CD4-positive, alpha-beta T cell (primary cell): Measurements from ENCODE around the gene MRPL44. TPM values are rescaled to one million over a fixed set of nuclear protein-coding genes. Genes with fewer than 3 reads are reported as not detected.

ENCODE experiments used
- ATAC-seq: fragments of 200-7000 bp; cut with Tn5 transposase; one replicate; pipeline ENCODE4 v1.10.0; 2022; ENCODE audit warnings: mild to moderate bottlenecking; ENCODE audit not compliant: poor library complexity
- CTCF ChIA-PET: fragments of 350-600 bp; sonication (Branson Sonifier 250); formaldehyde crosslinking; loops from one replicate; lab custom pipeline; 2021; ENCODE audit warnings: antibody characterized with exemption, inconsistent platforms; lab: Charles Lee
- POLR2A ChIA-PET: fragments of 350-600 bp; sonication (Branson Sonifier 250); formaldehyde crosslinking; loops from one replicate; lab custom pipeline; 2021; ENCODE audit warnings: antibody characterized with exemption, inconsistent platforms; lab: Charles Lee
- DNase-seq, 14 experiments: peaks; one replicate each; pipeline ENCODE4 v3.0.0-alpha.2; 2013 to 2020; ENCODE audit warnings: mixed read lengths in 2 of 14
- H3K27ac ChIP-seq, 2 donors: one replicate each; pipeline versions ENCODE4 v1.5.1 to v1.7.0; 2013; ENCODE audit warnings: low read length in 2 of 2, low read depth in 1 of 2, mild to moderate bottlenecking in 1 of 2
- H3K27me3 ChIP-seq, 2 experiments: 1 replicate in 1 of 2; 2 replicates in 1 of 2; pipeline versions ENCODE4 v1.6.1 to v1.7.0; 2013; ENCODE audit warnings: low read length in 2 of 2, control low read depth in 1 of 2, mild to moderate bottlenecking in 1 of 2, moderate library complexity in 1 of 2; ENCODE audit not compliant: insufficient read depth in 2 of 2, control insufficient read depth in 1 of 2
- H3K36me3 ChIP-seq: one replicate; pipeline ENCODE4 v1.6.1; 2013; ENCODE audit warnings: low read length, control low read depth; ENCODE audit not compliant: insufficient read depth
- H3K4me1 ChIP-seq: one replicate; pipeline ENCODE4 v1.6.1; 2013; ENCODE audit warnings: low read length, control low read depth; ENCODE audit not compliant: insufficient read depth
- H3K4me3 ChIP-seq: one replicate; pipeline ENCODE4 v1.5.1; 2013; ENCODE audit warnings: mild to moderate bottlenecking, low read length, moderate library complexity
- H3K9me3 ChIP-seq, 2 experiments: 1 replicate in 1 of 2; 2 replicates in 1 of 2; pipeline versions ENCODE4 v1.6.1 to v1.7.0; 2013; ENCODE audit warnings: low read length in 2 of 2, mild to moderate bottlenecking in 2 of 2, control low read depth in 1 of 2, moderate library complexity in 1 of 2; ENCODE audit not compliant: control insufficient read depth in 1 of 2, insufficient read depth in 1 of 2
- H3K27ac Mint-ChIP-seq: one replicate; pipeline ENCODE4 v1.8.0; 2020; ENCODE audit warnings: mixed read lengths
- H3K27me3 Mint-ChIP-seq: one replicate; pipeline ENCODE4 v1.8.0; 2021; ENCODE audit warnings: mixed read lengths
- H3K36me3 Mint-ChIP-seq: one replicate; pipeline ENCODE4 v1.8.0; 2021; ENCODE audit warnings: low read depth, mixed read lengths
- H3K4me1 Mint-ChIP-seq: one replicate; pipeline ENCODE4 v1.8.0; 2021; ENCODE audit warnings: low read depth, mixed read lengths
- H3K4me3 Mint-ChIP-seq: one replicate; pipeline ENCODE4 v1.8.0; 2020; ENCODE audit warnings: mild to moderate bottlenecking, mixed read lengths
- H3K9me3 Mint-ChIP-seq: one replicate; pipeline ENCODE4 v1.8.0; 2020; ENCODE audit warnings: mixed read lengths
- intact Hi-C, 2 experiments: fragments of 100-400 bp; cut with DNase I in 1 of 2; cut with micrococcal nuclease in 1 of 2; formaldehyde crosslinking; loops; one replicate each; pipeline versions ENCODE4 v1.15.1 to v1.9.0; 2023 to 2025; cut with DNase I, micrococcal nuclease
- total RNA-seq, 174 experiments: library from RNA in 2 of 174; stranded (reverse) in 2 of 174; gene quantifications; one replicate each; pipeline ENCODE4 v1.2.3 and lab custom pipeline; 2021 to 2026
- TF ChIP-seq, protein P1 (sequence below): fragments of 200-600 bp; IDR thresholded peaks from one replicate; pipeline ENCODE4 v1.8.0; 2022; ENCODE audit warnings: antibody characterized with exemption, mild to moderate bottlenecking

Gene MRPL44
- total RNA-seq, 2 experiments from 2014 or later, result 40.0 to 40.1 TPM

DNA sequence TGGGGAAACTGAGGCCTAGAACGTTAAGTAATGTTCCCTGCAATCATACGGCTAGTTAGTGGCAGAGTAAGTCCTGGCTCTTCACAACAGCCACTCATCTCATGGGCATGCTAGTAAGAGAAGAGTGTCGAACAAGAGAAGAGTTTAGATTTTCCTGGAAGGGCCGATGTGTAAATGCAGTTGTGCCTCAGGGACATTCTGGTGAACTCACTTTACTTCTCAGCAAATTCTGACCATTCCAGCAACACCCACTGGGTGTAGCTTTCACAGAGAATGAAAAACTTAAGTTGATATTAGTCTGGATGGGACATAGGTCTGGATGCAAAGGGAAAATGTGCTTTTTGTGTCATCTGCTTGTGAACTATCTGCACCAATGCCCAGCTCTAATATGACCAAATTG, 23.5 kb downstream of the MRPL44 start:
- peaks cover 2% of the 10 kb centered on the region for H3K27me3 Mint-ChIP-seq
- Histone ChIP-seq H3K9me3 (no peaks in the 10 kb centered on the region), H3K4me3 (no peak overlapping the region), H3K36me3 (no peaks in the 10 kb centered on the region), H3K27ac (no peak overlapping the region), H3K4me1 (no peaks in the 10 kb centered on the region), H3K27me3 (no peaks in the 10 kb centered on the region)
- H3K27ac Mint-ChIP-seq, result no peak overlapping the region
- H3K4me1 Mint-ChIP-seq, result no peaks in the 10 kb centered on the region
- no peaks in the 10 kb centered on the region for H3K9me3 Mint-ChIP-seq
- TF ChIP-seq, protein P1, sequence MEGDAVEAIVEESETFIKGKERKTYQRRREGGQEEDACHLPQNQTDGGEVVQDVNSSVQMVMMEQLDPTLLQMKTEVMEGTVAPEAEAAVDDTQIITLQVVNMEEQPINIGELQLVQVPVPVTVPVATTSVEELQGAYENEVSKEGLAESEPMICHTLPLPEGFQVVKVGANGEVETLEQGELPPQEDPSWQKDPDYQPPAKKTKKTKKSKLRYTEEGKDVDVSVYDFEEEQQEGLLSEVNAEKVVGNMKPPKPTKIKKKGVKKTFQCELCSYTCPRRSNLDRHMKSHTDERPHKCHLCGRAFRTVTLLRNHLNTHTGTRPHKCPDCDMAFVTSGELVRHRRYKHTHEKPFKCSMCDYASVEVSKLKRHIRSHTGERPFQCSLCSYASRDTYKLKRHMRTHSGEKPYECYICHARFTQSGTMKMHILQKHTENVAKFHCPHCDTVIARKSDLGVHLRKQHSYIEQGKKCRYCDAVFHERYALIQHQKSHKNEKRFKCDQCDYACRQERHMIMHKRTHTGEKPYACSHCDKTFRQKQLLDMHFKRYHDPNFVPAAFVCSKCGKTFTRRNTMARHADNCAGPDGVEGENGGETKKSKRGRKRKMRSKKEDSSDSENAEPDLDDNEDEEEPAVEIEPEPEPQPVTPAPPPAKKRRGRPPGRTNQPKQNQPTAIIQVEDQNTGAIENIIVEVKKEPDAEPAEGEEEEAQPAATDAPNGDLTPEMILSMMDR, result no peak
- DNase-seq (no peak), ATAC-seq (no peak)
- H3K4me3 Mint-ChIP-seq, result no peak overlapping the region
- intact Hi-C loops, result no loop called here
- POLR2A ChIA-PET, result no interaction called here
- peaks cover 6% of the 10 kb centered on the region for H3K36me3 Mint-ChIP-seq
- CTCF ChIA-PET, result interaction anchor here (1.2 to 3.2 kb wide), 3 partner anchors 8 to 13 kb away, joined by 3 to 9 read pairs (median 7); no protein-coding TSS in a partner anchor

DNA sequence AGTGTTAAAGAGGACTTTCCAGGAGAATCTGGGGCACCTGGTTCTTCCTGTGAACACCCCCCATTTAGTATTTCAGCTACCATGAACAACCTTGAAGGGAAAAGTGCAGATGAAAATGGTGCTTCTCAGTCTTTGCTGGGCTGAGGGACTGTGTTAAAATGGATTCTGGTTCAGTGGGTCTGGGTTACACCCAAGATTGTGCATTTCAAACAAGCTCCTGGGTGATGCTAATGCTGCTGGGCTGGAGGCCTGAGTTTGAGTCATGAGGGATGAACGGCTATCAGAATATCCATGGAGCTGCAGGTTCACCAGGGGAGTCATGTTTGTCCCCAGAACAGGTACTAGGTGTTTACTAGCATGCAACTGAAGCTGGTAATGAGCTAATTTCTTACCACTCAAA, 24.0 kb downstream of the MRPL44 start:
- TF ChIP-seq, protein P1, result no peak
- ATAC-seq (no peak), DNase-seq (no peak)
- intact Hi-C loops, result no loop called here
- Mint-ChIP-seq H3K4me3 (no peak overlapping the region), H3K36me3 (peaks cover 6% of the 10 kb centered on the region), H3K9me3 (no peaks in the 10 kb centered on the region), H3K4me1 (no peaks in the 10 kb centered on the region), H3K27ac (no peak overlapping the region), H3K27me3 (peaks cover 6% of the 10 kb centered on the region)
- Histone ChIP-seq H3K4me1 (no peaks in the 10 kb centered on the region), H3K4me3 (no peak overlapping the region), H3K9me3 (no peaks in the 10 kb centered on the region), H3K27me3 (no peaks in the 10 kb centered on the region), H3K36me3 (no peaks in the 10 kb centered on the region), H3K27ac (no peak overlapping the region)
- ChIA-PET CTCF (interaction anchor here (1.2 to 3.2 kb wide), 3 partner anchors 9 to 12 kb away, joined by 3 to 9 read pairs (median 7); no protein-coding TSS in a partner anchor), POLR2A (no interaction called here)

DNA sequence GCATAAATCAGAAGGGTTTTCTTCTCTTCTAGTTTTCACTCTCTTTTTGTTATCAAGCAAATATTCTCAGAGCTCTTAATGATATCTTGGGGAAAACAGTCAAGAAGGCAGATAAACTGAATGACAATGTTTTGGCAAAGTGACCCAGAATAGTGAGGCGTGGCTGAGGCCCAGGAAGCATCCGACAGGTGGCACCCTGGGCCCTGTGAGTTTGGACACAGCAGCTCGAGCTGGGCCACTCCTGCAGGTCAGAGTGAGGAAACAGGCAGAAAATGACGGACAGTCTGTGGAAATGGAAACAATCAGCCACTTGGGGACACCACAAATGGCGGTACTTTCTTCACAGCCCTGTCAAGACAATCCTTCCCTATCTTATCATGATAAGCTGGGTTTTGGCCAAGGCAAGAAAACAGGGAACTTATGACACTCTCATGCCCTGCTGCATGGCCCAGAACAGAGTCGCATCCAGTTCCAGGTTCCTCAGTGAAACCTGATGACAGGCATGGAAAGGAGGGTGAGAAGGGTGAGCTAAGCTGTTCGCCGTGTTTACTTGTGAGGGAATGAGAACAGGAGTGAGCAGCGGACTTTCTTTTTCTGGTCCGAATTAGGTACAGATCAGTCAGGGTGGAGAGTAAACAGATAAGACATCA, 32.1 kb downstream of the MRPL44 start:
- POLR2A ChIA-PET, result no interaction called here
- H3K27me3 Mint-ChIP-seq, result peaks cover 18% of the 10 kb centered on the region

More for the DNA sequence above, 32.1 kb downstream of the MRPL44 start:
- Histone ChIP-seq H3K27ac (no peak overlapping the region), H3K36me3 (no peaks in the 10 kb centered on the region), H3K4me1 (no peaks in the 10 kb centered on the region), H3K27me3 (no peaks in the 10 kb centered on the region), H3K4me3 (no peak overlapping the region), H3K9me3 (no peaks in the 10 kb centered on the region)
- Mint-ChIP-seq H3K27ac (no peak overlapping the region), H3K9me3 (no peaks in the 10 kb centered on the region), H3K36me3 (peaks cover 6% of the 10 kb centered on the region), H3K4me3 (no peak overlapping the region), H3K4me1 (no peaks in the 10 kb centered on the region)
- ATAC-seq, result no peak
- DNase-seq, result no peak
- TF ChIP-seq, protein P1, result no peak
- CTCF ChIA-PET, result no interaction called here
- intact Hi-C loops, result no loop called here
